Brain microvascular endothelial cell (primary cell): Measurements from ENCODE around the gene TRABD2B.

Experiments
- DNase-seq: peaks from one replicate; pipeline ENCODE4 v3.0.0-alpha.2; 2020
- H3K27ac ChIP-seq: fragments of 250-450 bp; sonication (Bioruptor Pico); 2 replicates; pipeline ENCODE4 v1.5.1; 2020; ENCODE audit warnings: mild to moderate bottlenecking, moderate library complexity
- H3K27me3 ChIP-seq: fragments of 250-450 bp; sonication (Bioruptor Pico); replicated peaks from 2 replicates; pipeline ENCODE4 v1.5.1; 2020; ENCODE audit warnings: mild to moderate bottlenecking
- H3K36me3 ChIP-seq: fragments of 250-450 bp; sonication (Bioruptor Pico); replicated peaks from 2 replicates; pipeline ENCODE4 v1.5.1; 2020; ENCODE audit warnings: mild to moderate bottlenecking
- H3K4me3 ChIP-seq: 2 replicates; pipeline ENCODE4 v1.5.1; 2011; ENCODE audit warnings: low read depth, mild to moderate bottlenecking, control low read depth, low read length, moderate library complexity
- in situ Hi-C: cut with HindIII; loops from 2 replicates; pipeline ENCODE4 v1.10.0; 2017; ENCODE audit warnings: low sequenced_read_pairs, low pct_ligation_motif_present
- TF ChIP-seq, protein P1 (sequence below): IDR thresholded peaks from 2 replicates; pipeline ENCODE4 v1.5.1; 2011; ENCODE audit warnings: low read depth, mild to moderate bottlenecking, moderate library complexity, low read length, control low read depth, inconsistent platforms; ENCODE audit errors: missing control alignments

Gene TRABD2B

DNA sequence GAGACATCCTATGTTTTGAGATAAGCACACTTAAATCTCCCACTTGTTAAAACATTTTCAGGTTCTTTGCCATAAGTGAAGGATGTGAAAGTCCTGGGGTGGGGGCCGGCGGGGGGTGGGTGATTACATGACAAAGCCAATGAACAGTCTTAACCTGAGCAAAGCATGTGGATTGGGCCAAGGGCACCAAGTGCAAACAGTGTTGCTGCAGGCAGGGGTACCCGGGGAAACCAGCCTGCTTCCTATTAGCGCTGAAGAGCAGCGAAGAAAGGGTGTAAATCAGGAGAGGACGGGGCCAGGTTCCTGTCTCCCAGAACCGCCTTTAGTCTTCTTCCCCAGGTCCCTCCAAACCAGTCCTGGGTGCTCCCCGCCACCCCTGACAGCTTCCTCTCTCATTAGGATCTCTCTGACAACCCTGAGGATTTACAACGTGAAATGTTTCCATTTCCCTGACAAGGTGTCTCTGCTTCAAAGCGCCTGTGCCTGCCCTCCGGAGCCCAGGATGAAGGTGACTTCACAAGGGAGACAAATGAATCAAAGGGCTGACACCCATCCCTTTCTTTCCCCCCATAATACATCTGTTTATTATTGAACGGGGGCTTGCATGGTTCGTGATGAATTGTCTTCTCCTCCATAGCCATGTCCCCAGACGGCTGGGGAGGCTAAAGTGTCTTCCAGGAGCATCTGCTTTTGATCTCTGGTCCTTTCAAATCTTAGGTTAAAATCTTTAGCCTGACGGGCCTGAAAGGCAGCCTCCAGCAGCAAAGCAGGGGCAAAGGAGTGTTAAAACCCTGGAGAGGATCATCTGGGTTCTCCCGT is 109.5 kb downstream of the TRABD2B start:
- no peak overlapping the region for H3K4me3 ChIP-seq
- H3K27ac ChIP-seq: no peak overlapping the region
- no peaks in the 10 kb centered on the region for H3K27me3 ChIP-seq
- H3K36me3 ChIP-seq: no peaks in the 10 kb centered on the region
- TF ChIP-seq, protein P1, sequence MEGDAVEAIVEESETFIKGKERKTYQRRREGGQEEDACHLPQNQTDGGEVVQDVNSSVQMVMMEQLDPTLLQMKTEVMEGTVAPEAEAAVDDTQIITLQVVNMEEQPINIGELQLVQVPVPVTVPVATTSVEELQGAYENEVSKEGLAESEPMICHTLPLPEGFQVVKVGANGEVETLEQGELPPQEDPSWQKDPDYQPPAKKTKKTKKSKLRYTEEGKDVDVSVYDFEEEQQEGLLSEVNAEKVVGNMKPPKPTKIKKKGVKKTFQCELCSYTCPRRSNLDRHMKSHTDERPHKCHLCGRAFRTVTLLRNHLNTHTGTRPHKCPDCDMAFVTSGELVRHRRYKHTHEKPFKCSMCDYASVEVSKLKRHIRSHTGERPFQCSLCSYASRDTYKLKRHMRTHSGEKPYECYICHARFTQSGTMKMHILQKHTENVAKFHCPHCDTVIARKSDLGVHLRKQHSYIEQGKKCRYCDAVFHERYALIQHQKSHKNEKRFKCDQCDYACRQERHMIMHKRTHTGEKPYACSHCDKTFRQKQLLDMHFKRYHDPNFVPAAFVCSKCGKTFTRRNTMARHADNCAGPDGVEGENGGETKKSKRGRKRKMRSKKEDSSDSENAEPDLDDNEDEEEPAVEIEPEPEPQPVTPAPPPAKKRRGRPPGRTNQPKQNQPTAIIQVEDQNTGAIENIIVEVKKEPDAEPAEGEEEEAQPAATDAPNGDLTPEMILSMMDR: no peak
- DNase-seq: no peak
- in situ Hi-C loops: no loop called here

DNA sequence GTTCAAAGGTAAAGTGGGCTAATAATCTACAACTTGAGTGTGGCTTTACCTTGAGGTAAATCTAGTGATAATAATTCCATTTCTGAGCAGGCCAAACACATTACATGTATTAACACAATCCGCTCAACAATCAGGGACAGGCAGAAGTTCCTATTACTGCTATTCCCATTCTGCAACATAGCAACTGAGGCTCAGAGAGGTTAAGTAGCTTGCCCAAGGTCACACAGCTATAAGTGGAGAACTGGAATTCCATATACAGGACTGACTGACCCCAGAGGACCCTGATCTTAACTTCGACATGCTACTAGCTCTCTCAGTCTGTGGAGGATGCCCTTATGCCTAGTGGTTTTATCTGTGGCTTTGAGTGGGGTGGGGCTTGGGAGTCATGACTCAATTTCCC is 110.1 kb downstream of the TRABD2B start:
- no peaks in the 10 kb centered on the region for H3K36me3 ChIP-seq
- in situ Hi-C loops: no loop called here

DNA sequence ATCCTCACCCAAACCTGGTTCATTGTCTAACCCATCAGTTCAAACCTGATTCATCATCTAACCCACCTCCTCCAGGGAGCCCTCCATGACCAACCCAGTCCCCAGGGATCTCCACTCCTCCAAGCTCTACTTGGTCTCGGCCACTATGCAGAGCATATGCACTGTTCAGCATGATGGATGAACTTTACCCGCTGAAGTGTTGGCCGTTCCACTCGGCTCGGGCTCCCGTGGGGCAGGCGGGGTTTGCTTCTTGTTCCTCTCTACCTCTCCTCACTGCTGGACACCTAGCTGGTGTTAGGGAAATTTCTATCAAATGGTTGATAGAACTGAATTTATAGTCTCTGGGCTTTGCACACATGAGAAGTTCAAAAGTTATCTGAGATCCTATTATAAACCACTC is 111.0 kb downstream of the TRABD2B start:
- Histone ChIP-seq H3K27ac (no peak overlapping the region), H3K4me3 (no peak overlapping the region), H3K36me3 (no peaks in the 10 kb centered on the region), H3K27me3 (no peaks in the 10 kb centered on the region)
- no peak for DNase-seq
- TF ChIP-seq, protein P1: no peak
- in situ Hi-C loops: no loop called here

More for the DNA sequence above, 110.1 kb downstream of the TRABD2B start:
- Histone ChIP-seq H3K27me3 (no peaks in the 10 kb centered on the region), H3K27ac (no peak overlapping the region), H3K4me3 (no peak overlapping the region)
- DNase-seq: no peak
- TF ChIP-seq, protein P1: no peak

DNA sequence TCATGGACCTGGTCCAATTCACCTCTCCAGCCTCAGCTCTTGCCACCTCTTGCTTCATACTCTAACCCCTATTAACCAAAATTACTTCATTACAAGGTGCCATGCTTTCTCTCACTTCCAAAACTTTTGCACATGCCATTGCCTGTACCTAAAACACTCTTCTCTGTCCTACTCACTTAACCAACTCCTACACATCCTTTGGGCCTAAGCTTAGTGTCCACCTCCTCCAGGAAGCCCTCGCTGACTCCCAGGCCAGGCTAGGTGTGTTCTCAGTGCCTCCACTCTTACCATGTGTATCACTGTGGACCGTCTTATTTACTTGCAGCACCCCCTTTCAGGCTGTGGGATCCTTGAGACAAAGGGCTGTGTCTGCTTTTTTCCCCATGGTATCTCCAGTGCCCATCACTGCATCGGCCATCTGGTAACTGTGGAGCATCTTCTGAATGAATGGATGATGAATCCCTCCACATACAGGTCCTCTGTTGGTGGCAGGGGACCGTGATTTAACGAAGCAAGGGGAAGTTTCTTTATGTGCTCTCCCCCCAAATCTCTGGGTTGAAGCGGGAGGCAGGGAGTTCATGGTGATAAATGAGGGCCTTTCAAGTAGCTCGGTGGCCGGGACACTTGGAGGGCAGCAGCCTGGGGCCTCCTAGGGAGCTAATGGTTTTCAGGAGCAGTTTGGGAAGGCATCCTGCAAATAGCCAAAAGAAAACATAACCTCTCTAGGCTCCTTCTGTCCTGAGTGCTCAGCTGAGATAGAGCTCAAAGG is 111.9 kb downstream of the TRABD2B start:
- Histone ChIP-seq H3K36me3 (no peaks in the 10 kb centered on the region), H3K27ac (no peak overlapping the region), H3K4me3 (no peak overlapping the region), H3K27me3 (no peaks in the 10 kb centered on the region)
- TF ChIP-seq, protein P1: no peak
- in situ Hi-C loops: no loop called here
- DNase-seq: no peak

DNA sequence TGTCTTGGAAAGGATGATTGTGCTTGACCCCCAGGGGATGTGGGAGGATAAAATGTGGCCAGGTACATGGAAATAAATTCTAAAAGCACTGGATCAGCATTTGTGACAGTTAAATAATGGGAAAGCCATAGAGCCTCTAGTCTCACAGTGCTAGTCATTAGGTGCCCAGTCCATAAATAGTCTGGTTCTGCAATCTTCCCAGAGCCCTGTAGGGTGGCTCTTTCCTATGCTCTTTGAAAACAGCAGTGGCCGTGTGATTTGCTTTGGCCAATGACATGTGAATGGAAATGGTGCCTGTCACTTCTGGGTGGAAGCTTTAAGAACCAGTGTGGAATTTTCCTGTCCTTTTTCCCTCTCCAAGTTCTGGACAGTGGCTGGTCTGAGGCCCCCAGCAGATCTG is 113.2 kb downstream of the TRABD2B start:
- no peaks in the 10 kb centered on the region for H3K27me3 ChIP-seq
- in situ Hi-C loops: no loop called here

More for the DNA sequence above, 113.2 kb downstream of the TRABD2B start:
- TF ChIP-seq, protein P1: no peak
- Histone ChIP-seq H3K4me3 (no peak overlapping the region), H3K36me3 (no peaks in the 10 kb centered on the region), H3K27ac (no peak overlapping the region)
- DNase-seq: no peak
